WTC11 (cell line): Measurements from ENCODE around the gene ATP2B2.

Experiments
- CBFB ChIP-seq: sonication (generic); formaldehyde crosslinking; IDR thresholded peaks from 2 replicates; pipeline ENCODE4 v1.8.1; 2022; ENCODE audit warnings: mild to moderate bottlenecking, low read depth, missing genetic modification reagents
- CREB1 ChIP-seq: sonication (generic); formaldehyde crosslinking; IDR thresholded peaks from 2 replicates; pipeline ENCODE4 v1.8.0; 2023; ENCODE audit warnings: mild to moderate bottlenecking, missing genetic modification reagents
- CTCF ChIP-seq: fragments of 200-600 bp; IDR thresholded peaks from 2 replicates; pipeline ENCODE4 v1.8.0; 2022; ENCODE audit warnings: antibody characterized with exemption
- OVOL2 ChIP-seq: fragments of 250-450 bp; sonication (Bioruptor Pico); IDR thresholded peaks from 2 replicates; pipeline ENCODE4 v1.9.0; 2021; ENCODE audit warnings: mild to moderate bottlenecking, borderline replicate concordance
- RORB ChIP-seq: fragments of 250-450 bp; sonication (Bioruptor Pico); IDR thresholded peaks from 2 replicates; pipeline ENCODE4 v1.9.0; 2021; ENCODE audit warnings: mild to moderate bottlenecking
- SP1 ChIP-seq: sonication (generic); formaldehyde crosslinking; conservative IDR thresholded peaks from 2 replicates; pipeline ENCODE4 v1.8.1; 2022; ENCODE audit warnings: missing genetic modification reagents
- ZBTB21 ChIP-seq: sonication (generic); formaldehyde crosslinking; IDR thresholded peaks from 2 replicates; pipeline ENCODE4 v1.8.1; 2023; ENCODE audit warnings: mild to moderate bottlenecking, missing genetic modification reagents, borderline replicate concordance
- TF ChIP-seq, protein P1 (sequence below): sonication (generic); formaldehyde crosslinking; IDR thresholded peaks from 2 replicates; pipeline ENCODE4 v1.8.0; 2022; ENCODE audit warnings: mild to moderate bottlenecking, missing genetic modification reagents

DNA sequence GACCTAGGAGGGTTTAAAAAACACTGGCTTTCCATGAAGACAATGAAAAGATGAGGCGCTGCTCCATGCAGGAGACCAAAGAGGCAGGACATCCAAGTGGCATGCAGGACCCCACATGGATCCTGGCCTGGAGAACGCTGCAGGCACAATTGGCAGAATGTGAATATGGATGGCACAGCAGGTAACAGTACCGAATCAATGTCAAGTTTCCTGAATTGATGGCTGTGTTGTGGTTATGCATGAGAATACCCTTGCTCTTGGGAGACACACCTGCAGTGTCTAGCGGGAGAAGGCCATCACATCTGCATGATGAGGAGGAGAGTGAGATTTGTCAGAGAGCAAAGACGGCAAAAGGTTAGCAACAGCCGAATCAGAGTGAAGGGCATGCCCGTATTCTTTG, 110.2 kb downstream of the ATP2B2 start:
- TF ChIP-seq RORB (CRISPR knock-in tag) (no peak), OVOL2 (no peak), CTCF (no peak), ZBTB21 (CRISPR knock-in tag) (no peak), CREB1 (no peak), CBFB (no peak), SP1 (no peak)
- TF ChIP-seq, protein P1, sequence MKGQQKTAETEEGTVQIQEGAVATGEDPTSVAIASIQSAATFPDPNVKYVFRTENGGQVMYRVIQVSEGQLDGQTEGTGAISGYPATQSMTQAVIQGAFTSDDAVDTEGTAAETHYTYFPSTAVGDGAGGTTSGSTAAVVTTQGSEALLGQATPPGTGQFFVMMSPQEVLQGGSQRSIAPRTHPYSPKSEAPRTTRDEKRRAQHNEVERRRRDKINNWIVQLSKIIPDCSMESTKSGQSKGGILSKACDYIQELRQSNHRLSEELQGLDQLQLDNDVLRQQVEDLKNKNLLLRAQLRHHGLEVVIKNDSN (CRISPR knock-in tag): no peak
